HepG2 (cell line): ENCODE measurements around the gene CHAF1A. TPM values are rescaled to one million over a fixed set of nuclear protein-coding genes. Genes with fewer than 3 reads are reported as not detected.

Experiments used
- CTCF ChIP-seq: sonication (generic); formaldehyde crosslinking; IDR thresholded peaks from 2 replicates; pipeline ENCODE4 v1.5.0; 2020; ENCODE audit warnings: mild to moderate bottlenecking, missing genetic modification reagents, moderate library complexity
- FOXC1 ChIP-seq: sonication (generic); formaldehyde crosslinking; IDR thresholded peaks from 2 replicates; pipeline ENCODE4 v1.8.0; 2022; ENCODE audit warnings: mild to moderate bottlenecking, missing genetic modification reagents, borderline replicate concordance
- HMG20A ChIP-seq: IDR thresholded peaks from 2 replicates; pipeline ENCODE4 v1.6.1; 2016; ENCODE audit warnings: borderline replicate concordance
- HMGXB3 ChIP-seq: sonication (generic); formaldehyde crosslinking; IDR thresholded peaks from 2 replicates; pipeline ENCODE4 v1.4.0; 2020; ENCODE audit warnings: missing genetic modification reagents, borderline replicate concordance
- HNRNPUL1 ChIP-seq: fragments of 200-400 bp; formaldehyde crosslinking; IDR thresholded peaks from 2 replicates; pipeline ENCODE4 v1.6.1; 2017; ENCODE audit warnings: low read depth, mild to moderate bottlenecking, low read length, moderate library complexity
- IRF9 ChIP-seq: sonication (generic); formaldehyde crosslinking; IDR thresholded peaks from 2 replicates; pipeline ENCODE4 v1.8.0; 2022; ENCODE audit warnings: missing genetic modification reagents, mild to moderate bottlenecking, borderline replicate concordance
- KAT7 ChIP-seq: IDR thresholded peaks from 2 replicates; pipeline ENCODE4 v1.6.1; 2018; ENCODE audit warnings: borderline replicate concordance, missing compliant biosample characterization
- KLF13 ChIP-seq: sonication (generic); formaldehyde crosslinking; IDR thresholded peaks from 2 replicates; pipeline ENCODE4 v1.4.0; 2020; ENCODE audit warnings: mild to moderate bottlenecking, missing genetic modification reagents
- MLX ChIP-seq: IDR thresholded peaks from 2 replicates; pipeline ENCODE4 v1.6.1; 2016
- PITX1 ChIP-seq: sonication (generic); formaldehyde crosslinking; IDR thresholded peaks from 2 replicates; pipeline ENCODE4 v1.5.1; 2020; ENCODE audit warnings: mild to moderate bottlenecking, missing genetic modification reagents
- RERE ChIP-seq: IDR thresholded peaks from 2 replicates; pipeline ENCODE4 v1.6.1; 2016; ENCODE audit warnings: low read depth, missing genetic modification reagents, missing compliant biosample characterization
- SYNCRIP ChIP-seq: fragments of 200-400 bp; formaldehyde crosslinking; IDR thresholded peaks from 2 replicates; pipeline ENCODE4 v1.6.1; 2018; ENCODE audit warnings: mild to moderate bottlenecking, low read depth, low read length; ENCODE audit not compliant: insufficient read depth
- TOE1 ChIP-seq: sonication (generic); formaldehyde crosslinking; IDR thresholded peaks from 2 replicates; pipeline ENCODE4 v1.4.0; 2020; ENCODE audit warnings: mild to moderate bottlenecking, missing genetic modification reagents
- ZNF12 ChIP-seq: sonication (generic); formaldehyde crosslinking; IDR thresholded peaks from 2 replicates; pipeline ENCODE4 v1.5.0; 2020; ENCODE audit warnings: missing genetic modification reagents
- ZNF136 ChIP-seq: sonication (generic); formaldehyde crosslinking; IDR thresholded peaks from 2 replicates; pipeline ENCODE4 v1.8.1; 2022; ENCODE audit warnings: low read depth, mild to moderate bottlenecking, moderate library complexity, missing genetic modification reagents
- ZNF264 ChIP-seq: sonication (generic); formaldehyde crosslinking; IDR thresholded peaks from 2 replicates; pipeline ENCODE4 v1.4.0; 2020; ENCODE audit warnings: missing genetic modification reagents
- polyA plus RNA-seq, 8 experiments: library from polyadenylated mRNA; depleted of rRNA in 3 of 8; stranded (reverse) in 7 of 8; unstranded in 1 of 8; fragments of >200 nt; fragmentation: Illumina TruSeq in 4 of 8; extraction: Trizol in 4 of 8; gene quantifications; 2 replicates each; pipeline versions ENCODE4 v1.2.1 to v1.2.3, GENCODE V29; 2011 to 2016; ENCODE audit warnings: low read depth in 4 of 8, missing spikeins in 1 of 8, mixed read lengths in 1 of 8; ENCODE audit not compliant: insufficient read depth in 1 of 8
- total RNA-seq, 5 experiments: library from RNA; depleted of rRNA; stranded (reverse); fragments of >200 nt; fragmentation: Illumina TruSeq; extraction: Trizol; gene quantifications; 2 replicates each; pipeline ENCODE4 v1.2.3, GENCODE V29; 2016; ENCODE audit warnings: low read depth in 1 of 5

The CHAF1A gene
- total and polyA plus RNA-seq, 2 of the 13 experiments (the other 11 are each of a cell fraction or from before 2014, with no cell fraction given): 11.0 to 34.8 TPM

- TF ChIP-seq KAT7 (CRISPR knock-in tag) (no peak), CTCF (peak; percentile 30), FOXC1 (no peak), TOE1 (CRISPR knock-in tag) (no peak), RERE (CRISPR knock-in tag) (no peak), MLX (no peak), PITX1 (no peak), KLF13 (CRISPR knock-in tag) (no peak), HNRNPUL1 (no peak), ZNF12 (CRISPR knock-in tag) (no peak), HMG20A (no peak), HMGXB3 (CRISPR knock-in tag) (no peak), ZNF264 (CRISPR knock-in tag) (no peak), ZNF136 (CRISPR knock-in tag) (no peak), SYNCRIP (no peak), IRF9 (CRISPR knock-in tag) (no peak)
These were observed 17.0 kb upstream of the CHAF1A start (continued) for GRCh38 chr19:4385291-4386040.
